Endothelial cell of umbilical vein (primary cell): Measurements from ENCODE around the gene ANKS1A. TPM values are rescaled to one million over a fixed set of nuclear protein-coding genes. Genes with fewer than 3 reads are reported as not detected.

Experiments used
- BruUV-seq: library from RNA; stranded (reverse); fragments of 400-500 nt; replicated peaks from 2 replicates; lab custom pipeline; 2021; lab: Mats Ljungman, UMichigan
- CTCF ChIA-PET: fragments of 300-600, 350-600 bp; sonication (Branson Sonifier 250); formaldehyde crosslinking; loops from one replicate; lab custom pipeline; 2021; ENCODE audit warnings: antibody characterized with exemption, inconsistent platforms; lab: Charles Lee
- POLR2A ChIA-PET: fragments of 300-600, 350-600 bp; sonication (Branson Sonifier 250); formaldehyde crosslinking; loops from one replicate; lab custom pipeline; 2021; ENCODE audit warnings: antibody characterized with exemption, inconsistent platforms; lab: Charles Lee
- DNase-seq: peaks from one replicate; pipeline ENCODE4 v3.0.0-alpha.2; 2011; ENCODE audit warnings: low read depth, low spot score
- FAIRE-seq: peaks from 2 replicates; lab custom pipeline; 2011; peaks lifted over from hg19 to GRCh38; lab: Jason Lieb, UNC
- H2AFZ ChIP-seq: 2 replicates; pipeline ENCODE4 v1.6.0; 2012; ENCODE audit warnings: low read depth, low read length, control low read depth, inconsistent platforms
- H3K27ac ChIP-seq: 2 replicates; pipeline ENCODE4 v1.5.1; 2011; ENCODE audit warnings: low read depth, mild to moderate bottlenecking, control low read depth, low read length, moderate library complexity; ENCODE audit not compliant: insufficient read depth
- H3K27me3 ChIP-seq, 2 experiments: 2 replicates each; pipeline versions ENCODE4 v1.6.0 to v1.6.1; 2011; ENCODE audit warnings: low read length in 2 of 2, mixed read lengths in 1 of 2; ENCODE audit not compliant: control insufficient read depth in 2 of 2, insufficient read depth in 2 of 2
- H3K36me3 ChIP-seq, 2 experiments: 2 replicates in 1 of 2; 3 replicates in 1 of 2; pipeline ENCODE4 v1.5.1; 2011; ENCODE audit warnings: low read length in 2 of 2, mild to moderate bottlenecking in 1 of 2, moderate library complexity in 1 of 2; ENCODE audit not compliant: control insufficient read depth in 2 of 2, insufficient read depth in 2 of 2; ENCODE audit errors: extremely low read depth in 1 of 2
- H3K4me1 ChIP-seq: 3 replicates; pipeline ENCODE4 v1.5.1; 2011; ENCODE audit warnings: mild to moderate bottlenecking, low read length; ENCODE audit not compliant: control insufficient read depth, insufficient read depth; ENCODE audit errors: extremely low read depth
- H3K4me2 ChIP-seq: 2 replicates; pipeline ENCODE4 v1.6.1; 2011; ENCODE audit warnings: low read length, control low read depth, mixed read lengths; ENCODE audit not compliant: insufficient read depth
- H3K4me3 ChIP-seq, 3 experiments: fragments of 200-600 bp in 1 of 3; sonication (generic), shearing (Covaris generic) in 1 of 3; replicated peaks in 1 of 3; 2 replicates each; pipeline ENCODE4 v1.5.1; 2011 to 2016; ENCODE audit warnings: control low read depth in 3 of 3, low read length in 3 of 3, mild to moderate bottlenecking in 2 of 3, inconsistent platforms in 1 of 3, low read depth in 1 of 3, moderate library complexity in 1 of 3; ENCODE audit not compliant: insufficient read depth in 1 of 3
- H3K79me2 ChIP-seq: 2 replicates; pipeline ENCODE4 v1.6.0; 2012; ENCODE audit warnings: low read length, inconsistent platforms; ENCODE audit not compliant: control insufficient read depth, insufficient read depth
- H3K9ac ChIP-seq: replicated peaks from 2 replicates; pipeline ENCODE3; 2011; ENCODE audit warnings: low read length, control low read depth; ENCODE audit not compliant: insufficient read depth; ENCODE audit errors: extremely low read depth
- H3K9me1 ChIP-seq: replicated peaks from 3 replicates; pipeline ENCODE4 v1.6.0; 2011; ENCODE audit warnings: mild to moderate bottlenecking, low read length; ENCODE audit not compliant: control insufficient read depth, insufficient read depth; ENCODE audit errors: extremely low read depth
- H3K9me3 ChIP-seq: replicated peaks from 2 replicates; pipeline ENCODE4 v1.5.1; 2012; ENCODE audit warnings: low read length, inconsistent platforms; ENCODE audit not compliant: control insufficient read depth, insufficient read depth
- H4K20me1 ChIP-seq: replicated peaks from 2 replicates; pipeline ENCODE3; 2011; ENCODE audit warnings: mild to moderate bottlenecking, low read length; ENCODE audit not compliant: control insufficient read depth, insufficient read depth; ENCODE audit errors: extremely low read depth
- EZH2 ChIP-seq: IDR thresholded peaks from 2 replicates; pipeline ENCODE4 v1.6.1; 2012; ENCODE audit warnings: borderline replicate concordance, low read depth, mild to moderate bottlenecking, moderate library complexity, low read length, inconsistent platforms; ENCODE audit not compliant: severe bottlenecking
- FOS ChIP-seq: IDR thresholded peaks from 2 replicates; pipeline ENCODE4 v1.6.1; 2011; ENCODE audit warnings: mild to moderate bottlenecking, low read length, moderate library complexity, borderline replicate concordance; ENCODE audit not compliant: insufficient read depth
- GATA2 ChIP-seq: IDR thresholded peaks from 2 replicates; pipeline ENCODE4 v1.7.0; 2011; ENCODE audit warnings: low read depth, mild to moderate bottlenecking, moderate library complexity, mixed read lengths, low read length; ENCODE audit not compliant: insufficient read length, insufficient read depth
- JUN ChIP-seq: IDR thresholded peaks from 2 replicates; pipeline ENCODE4 v1.6.1; 2011; ENCODE audit warnings: borderline replicate concordance, low read depth; ENCODE audit not compliant: insufficient read length, insufficient read depth
- MAX ChIP-seq: IDR thresholded peaks from 2 replicates; pipeline ENCODE4 v1.6.1; 2011; ENCODE audit not compliant: insufficient read depth, insufficient read length
- MYC ChIP-seq: IDR thresholded peaks from one replicate; pipeline ENCODE4 v1.6.1; 2011; ENCODE audit warnings: mild to moderate bottlenecking, low read depth, low read length
- POLR2A ChIP-seq: IDR thresholded peaks from 2 replicates; pipeline ENCODE4 v1.6.1; 2012; ENCODE audit warnings: low read depth, mild to moderate bottlenecking, control low read depth, low read length
- POLR2AphosphoS5 ChIP-seq: IDR thresholded peaks from 2 replicates; pipeline ENCODE4 v1.6.1; 2012; ENCODE audit warnings: low read depth, mild to moderate bottlenecking, control low read depth, low read length, moderate library complexity; ENCODE audit not compliant: insufficient read depth
- dilution Hi-C: fragments of 300-500 bp; cut with MboI; formaldehyde crosslinking; loops from one replicate; pipeline ENCODE4 v1.15.0; 2019; ENCODE audit warnings: low sequenced_read_pairs; ENCODE audit not compliant: extremely low pct_ligation_motif_present
- intact Hi-C: fragments of 100-400 bp; cut with micrococcal nuclease; formaldehyde crosslinking; loops from one replicate; pipeline ENCODE4 v1.10.0; 2022
- polyA plus RNA-seq, 4 experiments: library from polyadenylated mRNA; depleted of rRNA in 3 of 4; stranded (reverse) in 3 of 4; unstranded in 1 of 4; fragments of >200 nt; gene quantifications; 2 replicates each; pipeline versions ENCODE4 v1.2.1 to v1.2.3, GENCODE V29; 2011 to 2012; ENCODE audit warnings: missing spikeins in 1 of 4
- total RNA-seq: library from RNA; stranded (reverse); gene quantifications from 2 replicates; pipeline ENCODE4 v1.2.3, GENCODE V29; 2021
- TF ChIP-seq, protein P1 (sequence below), 2 donors: IDR thresholded peaks; 1 replicate in 1 of 2; 2 replicates in 1 of 2; pipeline ENCODE4 v1.5.1; 2011; ENCODE audit warnings: low read length in 2 of 2, mild to moderate bottlenecking in 2 of 2, moderate library complexity in 2 of 2, control low read depth in 1 of 2, inconsistent platforms in 1 of 2, low read depth in 1 of 2; ENCODE audit not compliant: insufficient read depth in 1 of 2; ENCODE audit errors: extremely low read depth in 1 of 2

The ANKS1A gene
- total and polyA plus RNA-seq, 2 donors (not counting 3 experiments of a cell fraction or from before 2014, with no cell fraction given) = 8.9 to 26.1 TPM

DNA sequence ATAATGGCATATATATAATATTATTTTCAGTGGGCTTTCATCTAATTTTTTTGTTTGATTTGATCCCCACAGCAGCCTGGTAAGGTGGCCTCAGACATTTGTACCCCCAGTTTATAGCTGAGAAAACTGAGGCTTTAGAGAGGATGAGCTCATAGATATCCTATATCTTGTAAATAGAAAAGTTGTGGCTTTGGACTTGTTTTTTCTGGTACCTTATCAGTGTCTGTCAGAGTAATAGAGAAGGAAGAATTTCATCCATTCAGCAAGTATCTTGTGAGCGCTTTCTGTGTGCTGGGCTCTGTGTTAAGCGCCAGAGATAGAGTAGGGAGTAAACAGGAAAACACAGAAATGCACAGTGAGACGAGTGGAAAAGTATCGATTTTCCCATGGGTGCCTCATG, 29.1 kb upstream of the ANKS1A start:
- FAIRE-seq (no peak), DNase-seq (no peak)
- H3K36me3 ChIP-seq = peaks cover 2 to 18% of the 10 kb centered on the region in 2 experiments
- no TSS peak for BruUV-seq
- no peak overlapping the region for H3K27ac ChIP-seq
- CTCF ChIA-PET = no interaction called here
- H3K9me3 ChIP-seq = no peaks in the 10 kb centered on the region
- TF ChIP-seq, protein P1, sequence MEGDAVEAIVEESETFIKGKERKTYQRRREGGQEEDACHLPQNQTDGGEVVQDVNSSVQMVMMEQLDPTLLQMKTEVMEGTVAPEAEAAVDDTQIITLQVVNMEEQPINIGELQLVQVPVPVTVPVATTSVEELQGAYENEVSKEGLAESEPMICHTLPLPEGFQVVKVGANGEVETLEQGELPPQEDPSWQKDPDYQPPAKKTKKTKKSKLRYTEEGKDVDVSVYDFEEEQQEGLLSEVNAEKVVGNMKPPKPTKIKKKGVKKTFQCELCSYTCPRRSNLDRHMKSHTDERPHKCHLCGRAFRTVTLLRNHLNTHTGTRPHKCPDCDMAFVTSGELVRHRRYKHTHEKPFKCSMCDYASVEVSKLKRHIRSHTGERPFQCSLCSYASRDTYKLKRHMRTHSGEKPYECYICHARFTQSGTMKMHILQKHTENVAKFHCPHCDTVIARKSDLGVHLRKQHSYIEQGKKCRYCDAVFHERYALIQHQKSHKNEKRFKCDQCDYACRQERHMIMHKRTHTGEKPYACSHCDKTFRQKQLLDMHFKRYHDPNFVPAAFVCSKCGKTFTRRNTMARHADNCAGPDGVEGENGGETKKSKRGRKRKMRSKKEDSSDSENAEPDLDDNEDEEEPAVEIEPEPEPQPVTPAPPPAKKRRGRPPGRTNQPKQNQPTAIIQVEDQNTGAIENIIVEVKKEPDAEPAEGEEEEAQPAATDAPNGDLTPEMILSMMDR (IDR thresholded peaks at IDR 0.05; ENCODE audit: extremely low read depth in 1 of 2, insufficient read depth in 1 of 2, low read depth in 1 of 2, low read length in 2 of 2) = no peak
- TF ChIP-seq JUN (no peak), EZH2 (no peak), FOS (no peak), MYC (no peak), POLR2AphosphoS5 (no peak), POLR2A (no peak), MAX (no peak), GATA2 (no peak)
- no peaks in the 10 kb centered on the region for H3K79me2 ChIP-seq
- H2AFZ ChIP-seq = no peak overlapping the region
- no peak overlapping the region for H3K4me3 ChIP-seq
- no peaks in the 10 kb centered on the region for H3K27me3 ChIP-seq
- H4K20me1 ChIP-seq = no peaks in the 10 kb centered on the region
- H3K9ac ChIP-seq = no peak overlapping the region
- POLR2A ChIA-PET = no interaction called here
- peaks cover 10% of the 10 kb centered on the region for H3K4me1 ChIP-seq
- intact Hi-C loops = loop anchor here (10.0 kb wide), 1 partner anchor 285 kb away; the partner anchor contains the start of gene TCP11
- dilution Hi-C loops = no loop called here
- H3K4me2 ChIP-seq = no peak overlapping the region
- no peaks in the 10 kb centered on the region for H3K9me1 ChIP-seq
